SU-DHL-6 (cell line): ENCODE data around the gene SMARCD2.

Source experiments
- H2AFZ ChIP-seq: fragments of 200-600 bp; sonication (generic); 2 replicates; pipeline ENCODE4 v1.6.1; 2014; ENCODE audit warnings: low read depth, mild to moderate bottlenecking, moderate library complexity, mixed read lengths, antibody characterized with exemption, low read length; ENCODE audit not compliant: severe bottlenecking
- H3F3A ChIP-seq: fragments of 200-600 bp; shearing (Covaris generic); 2 replicates; pipeline ENCODE4 v1.6.0; 2016; ENCODE audit warnings: antibody characterized with exemption, mild to moderate bottlenecking; ENCODE audit not compliant: insufficient read depth
- H3K27ac ChIP-seq: fragments of 200-600 bp; sonication (generic); 2 replicates; pipeline ENCODE4 v1.5.1; 2016; ENCODE audit warnings: low read depth, mild to moderate bottlenecking, low read length, moderate library complexity, mixed read lengths
- H3K27me3 ChIP-seq: fragments of 200-600 bp; sonication (generic), shearing (Covaris generic); 2 replicates; pipeline ENCODE4 v1.6.0; 2014; ENCODE audit warnings: mild to moderate bottlenecking, low read length
- H3K36me3 ChIP-seq: fragments of 200-600 bp; sonication (generic); 2 replicates; pipeline ENCODE4 v1.6.1; 2014; ENCODE audit warnings: mild to moderate bottlenecking, low read length, mixed read lengths
- H3K4me2 ChIP-seq: fragments of 300-600, 200-600 bp; shearing (Covaris generic), sonication (generic); 2 replicates; pipeline ENCODE4 v1.6.0; 2014; ENCODE audit warnings: low read length, low read depth, mild to moderate bottlenecking; ENCODE audit not compliant: poor library complexity, severe bottlenecking
- H3K4me3 ChIP-seq: fragments of 200-600 bp; sonication (generic); 2 replicates; pipeline ENCODE4 v1.5.1; 2014; ENCODE audit warnings: antibody characterized with exemption, low read length, mild to moderate bottlenecking, mixed read lengths; ENCODE audit not compliant: insufficient read depth, poor library complexity, severe bottlenecking
- H3K79me2 ChIP-seq: fragments of 200-600 bp; sonication (generic); 2 replicates; pipeline ENCODE4 v1.6.1; 2014; ENCODE audit warnings: mild to moderate bottlenecking, low read length, moderate library complexity; ENCODE audit not compliant: insufficient read depth
- H3K9ac ChIP-seq: fragments of 200-600 bp; sonication (generic); 2 replicates; pipeline ENCODE4 v1.7.0; 2014; ENCODE audit warnings: mild to moderate bottlenecking, low read length
- H3K9me2 ChIP-seq: fragments of 200-600 bp; sonication (generic); replicated peaks from 2 replicates; pipeline ENCODE4 v1.6.1; 2014; ENCODE audit warnings: low read length; ENCODE audit not compliant: insufficient read depth
- H3K9me3 ChIP-seq: fragments of 200-600 bp; sonication (generic); 2 replicates; pipeline ENCODE4 v1.6.1; 2014; ENCODE audit warnings: low read length, mixed read lengths; ENCODE audit not compliant: insufficient read depth
- H4K20me1 ChIP-seq: fragments of 200-600 bp; sonication (generic); 2 replicates; pipeline ENCODE4 v1.6.1; 2014; ENCODE audit warnings: low read depth, mild to moderate bottlenecking, antibody characterized with exemption, low read length, moderate library complexity, mixed read lengths
- CTCF ChIP-seq: fragments of 200-600 bp; sonication (generic); IDR thresholded peaks from one replicate; pipeline ENCODE4 v1.5.1; 2017; ENCODE audit warnings: antibody characterized with exemption, mild to moderate bottlenecking, low read length, moderate library complexity; ENCODE audit not compliant: insufficient read depth, poor library complexity, severe bottlenecking
- EZH2phosphoT487 ChIP-seq: fragments of 200-600 bp; sonication (generic), shearing (Covaris generic); conservative IDR thresholded peaks from 2 replicates; pipeline ENCODE4 v1.6.1; 2018; ENCODE audit warnings: mild to moderate bottlenecking, antibody characterized with exemption, low read length, moderate library complexity, mixed read lengths

SMARCD2 gene

GRCh38 chr17:63831505-63831904 lies 11.0 kb downstream of the SMARCD2 start:
- Histone ChIP-seq H3K79me2 (peaks cover 35% of the 10 kb centered on the region), H3K9me2 (no peaks in the 10 kb centered on the region), H3K9me3 (no peaks in the 10 kb centered on the region), H4K20me1 (no peaks in the 10 kb centered on the region), H2AFZ (no peak overlapping the region), H3K4me3 (no peak overlapping the region), H3F3A (0 out of 2 replicates have a peak, but pooled peaks cover 4% of the 10 kb centered on the region), H3K36me3 (0 out of 2 replicates have a peak, but pooled peaks cover 3% of the 10 kb centered on the region), H3K4me2 (no peak overlapping the region), H3K27ac (no peak overlapping the region), H3K9ac (no peak overlapping the region), H3K27me3 (no peaks in the 10 kb centered on the region)
- no peak for TF ChIP-seq CTCF
- no peak for TF ChIP-seq EZH2phosphoT487

GRCh38 chr17:63830904-63831491 lies 11.5 kb downstream of the SMARCD2 start:
- Histone ChIP-seq H3K9me3 (no peaks in the 10 kb centered on the region), H3K27me3 (no peaks in the 10 kb centered on the region), H3F3A (0 out of 2 replicates have a peak, but pooled peaks cover 4% of the 10 kb centered on the region), H2AFZ (no peak overlapping the region), H3K9ac (no peak overlapping the region), H3K36me3 (0 out of 2 replicates have a peak, but pooled peaks cover 3% of the 10 kb centered on the region), H3K79me2 (peaks cover 37% of the 10 kb centered on the region), H3K4me3 (no peak overlapping the region), H4K20me1 (no peaks in the 10 kb centered on the region), H3K9me2 (no peaks in the 10 kb centered on the region), H3K4me2 (no peak overlapping the region), H3K27ac (no peak overlapping the region)
- TF ChIP-seq EZH2phosphoT487 (no peak), CTCF (no peak)

GRCh38 chr17:63830278-63830677 lies 12.2 kb downstream of the SMARCD2 start:
- H3F3A ChIP-seq = 0 out of 2 replicates have a peak, but pooled peaks cover 3% of the 10 kb centered on the region
- TF ChIP-seq EZH2phosphoT487 (no peak), CTCF (no peak)
- peaks cover 41% of the 10 kb centered on the region for H3K79me2 ChIP-seq
- H4K20me1 ChIP-seq = no peaks in the 10 kb centered on the region
- H3K4me3 ChIP-seq = no peak overlapping the region
- H3K9me3 ChIP-seq = no peaks in the 10 kb centered on the region
- no peak overlapping the region for H3K9ac ChIP-seq
- no peaks in the 10 kb centered on the region for H3K9me2 ChIP-seq
- no peaks in the 10 kb centered on the region for H3K27me3 ChIP-seq
- H3K4me2 ChIP-seq = no peak overlapping the region
- H2AFZ ChIP-seq = no peak overlapping the region
- H3K36me3 ChIP-seq = 0 out of 2 replicates have a peak, but pooled peaks cover 3% of the 10 kb centered on the region
- no peak overlapping the region for H3K27ac ChIP-seq
